PC-9 (cell line): Measurements from ENCODE around the gene TMEM132D. TPM values are rescaled to one million over a fixed set of nuclear protein-coding genes. Genes with fewer than 3 reads are reported as not detected.

Source experiments
- BruUV-seq: library from RNA; stranded (reverse); fragments of 400-500 nt; replicated peaks from 2 replicates; lab custom pipeline; 2021; lab: Mats Ljungman, UMichigan
- CTCF ChIA-PET: fragments of 300-600 bp; sonication (Branson Sonifier 250); formaldehyde crosslinking; loops from one replicate; lab custom pipeline; 2022; ENCODE audit warnings: antibody characterized with exemption; lab: Charles Lee
- POLR2A ChIA-PET: fragments of 300-600 bp; sonication (Branson Sonifier 250); formaldehyde crosslinking; loops from one replicate; lab custom pipeline; 2022; ENCODE audit warnings: antibody characterized with exemption; ENCODE audit not compliant: unreplicated experiment; lab: Charles Lee
- DNase-seq, 2 experiments: peaks; one replicate each; pipeline versions ENCODE4 v3.0.0 to v3.0.0-alpha.2; 2015 to 2022; ENCODE audit warnings: mixed read lengths in 1 of 2
- H2AFZ ChIP-seq: fragments of 200-600 bp; sonication (generic); 2 replicates; pipeline ENCODE4 v1.8.1; 2017; ENCODE audit warnings: antibody characterized with exemption
- H3F3A ChIP-seq: fragments of 200-600 bp; sonication (generic); 2 replicates; pipeline ENCODE4 v1.8.1; 2017; ENCODE audit warnings: antibody characterized with exemption, mild to moderate bottlenecking, low read depth; ENCODE audit not compliant: insufficient read depth
- H3K27ac ChIP-seq: fragments of 200-600 bp; sonication (generic); 2 replicates; pipeline ENCODE4 v1.6.1; 2016; ENCODE audit warnings: mixed run types
- H3K27me3 ChIP-seq: fragments of 200-600 bp; sonication (generic); 2 replicates; pipeline ENCODE4 v1.6.1; 2016; ENCODE audit warnings: low read depth, mixed run types; ENCODE audit not compliant: insufficient read depth
- H3K36me3 ChIP-seq: fragments of 200-600 bp; sonication (generic); 2 replicates; pipeline ENCODE4 v1.6.1; 2016; ENCODE audit warnings: low read depth, mixed run types
- H3K4me1 ChIP-seq: fragments of 200-600 bp; sonication (generic); replicated peaks from 2 replicates; pipeline ENCODE4 v1.6.1; 2016; ENCODE audit warnings: mixed run types; ENCODE audit not compliant: insufficient read depth
- H3K4me2 ChIP-seq: fragments of 200-600 bp; sonication (generic); 2 replicates; pipeline ENCODE4 v1.6.1; 2017; ENCODE audit warnings: mixed run types
- H3K4me3 ChIP-seq: fragments of 200-600 bp; sonication (generic); 2 replicates; pipeline ENCODE4 v1.6.1; 2016; ENCODE audit warnings: mixed run types
- H3K79me2 ChIP-seq: fragments of 200-600 bp; sonication (generic); 2 replicates; pipeline ENCODE4 v1.6.1; 2017; ENCODE audit warnings: low read depth, mixed run types
- H3K9me2 ChIP-seq: fragments of 200-600 bp; sonication (generic); 2 replicates; pipeline ENCODE4 v1.8.1; 2017; ENCODE audit warnings: mild to moderate bottlenecking; ENCODE audit not compliant: insufficient read depth
- H3K9me3 ChIP-seq: fragments of 200-600 bp; sonication (generic); 2 replicates; pipeline ENCODE4 v1.8.1; 2016; ENCODE audit warnings: low read depth; ENCODE audit not compliant: insufficient read depth
- H4K20me1 ChIP-seq: fragments of 200-600 bp; sonication (generic); 2 replicates; pipeline ENCODE4 v1.8.1; 2017; ENCODE audit not compliant: insufficient read depth
- CTCF ChIP-seq: fragments of 200-600 bp; sonication (generic); conservative IDR thresholded peaks from 2 replicates; pipeline ENCODE4 v1.6.1; 2017; ENCODE audit warnings: mixed run types, antibody characterized with exemption, mild to moderate bottlenecking, moderate library complexity
- EZH2 ChIP-seq: fragments of 200-600 bp; sonication (generic); IDR thresholded peaks from 2 replicates; pipeline ENCODE4 v1.8.0; 2017; ENCODE audit warnings: antibody characterized with exemption, low read depth
- intact Hi-C: fragments of 100-400 bp; cut with micrococcal nuclease; formaldehyde crosslinking; loops from one replicate; pipeline ENCODE4 v1.10.0; 2022; ENCODE audit not compliant: unreplicated experiment
- total RNA-seq: library from RNA; stranded (reverse); gene quantifications from 2 replicates; pipeline ENCODE4 v1.2.3, GENCODE V29; 2021

The TMEM132D gene
- total RNA-seq, 1 experiment from 2014 or later, result not detected

- no peaks in the 10 kb centered on the region for H3K9me3 ChIP-seq
- H3K4me3 ChIP-seq, result no peak overlapping the region
- no peak for DNase-seq
- no peaks in the 10 kb centered on the region for H3K4me1 ChIP-seq
- no peaks in the 10 kb centered on the region for H3K36me3 ChIP-seq
- H3K27me3 ChIP-seq, result no peaks in the 10 kb centered on the region
- no peaks in the 10 kb centered on the region for H3K9me2 ChIP-seq
- POLR2A ChIA-PET, result no interaction called here
- H3F3A ChIP-seq, result no peaks in the 10 kb centered on the region
- H3K79me2 ChIP-seq, result no peaks in the 10 kb centered on the region
- CTCF ChIA-PET, result no interaction called here
- TF ChIP-seq EZH2, result no peak
- TF ChIP-seq CTCF, result no peak
- H3K4me2 ChIP-seq, result no peak overlapping the region
- H2AFZ ChIP-seq, result no peak overlapping the region
- intact Hi-C loops, result no loop called here
- BruUV-seq, result no TSS peak
- no peaks in the 10 kb centered on the region for H4K20me1 ChIP-seq
- no peak overlapping the region for H3K27ac ChIP-seq
Measured at GRCh38 chr12:129467289-129467688, 436.5 kb downstream of the TMEM132D start.

GRCh38 chr12:129466499-129466898 is 437.3 kb downstream of the TMEM132D start:
- BruUV-seq, result no TSS peak
- POLR2A ChIA-PET, result no interaction called here
- CTCF ChIA-PET, result no interaction called here
- Histone ChIP-seq H3K27me3 (no peaks in the 10 kb centered on the region), H3K9me3 (no peaks in the 10 kb centered on the region), H3K4me3 (no peak overlapping the region), H3F3A (no peaks in the 10 kb centered on the region), H3K4me2 (no peak overlapping the region), H3K79me2 (no peaks in the 10 kb centered on the region), H3K4me1 (no peaks in the 10 kb centered on the region), H4K20me1 (no peaks in the 10 kb centered on the region), H3K9me2 (no peaks in the 10 kb centered on the region), H2AFZ (no peak overlapping the region), H3K36me3 (no peaks in the 10 kb centered on the region), H3K27ac (no peak overlapping the region)
- DNase-seq, result no peak
- intact Hi-C loops, result no loop called here
- TF ChIP-seq CTCF (no peak), EZH2 (no peak)

GRCh38 chr12:129459886-129460285 is 443.9 kb downstream of the TMEM132D start:
- Histone ChIP-seq H3K27ac (no peak overlapping the region), H3K4me1 (no peaks in the 10 kb centered on the region), H3K27me3 (no peaks in the 10 kb centered on the region), H3K9me3 (no peaks in the 10 kb centered on the region), H3K9me2 (no peaks in the 10 kb centered on the region), H3K36me3 (no peaks in the 10 kb centered on the region), H3K4me3 (no peak overlapping the region), H3F3A (no peaks in the 10 kb centered on the region), H2AFZ (no peak overlapping the region), H4K20me1 (no peaks in the 10 kb centered on the region), H3K79me2 (no peaks in the 10 kb centered on the region), H3K4me2 (no peak overlapping the region)
- ChIA-PET POLR2A (no interaction called here), CTCF (no interaction called here)
- TF ChIP-seq CTCF (no peak), EZH2 (no peak)
- no TSS peak for BruUV-seq
- no peak for DNase-seq
- intact Hi-C loops, result no loop called here
